GM12878 (cell line): Measurements from ENCODE around the gene PPL.

Experiments
- ATF2 ChIP-seq: IDR thresholded peaks from 2 replicates; pipeline ENCODE4 v1.6.1; 2012; ENCODE audit warnings: low read length, inconsistent platforms
- BRCA1 ChIP-seq: IDR thresholded peaks from 2 replicates; pipeline ENCODE4 v1.6.1; 2011; ENCODE audit warnings: low read depth, low read length, improper control_type of control experiment
- CHD2 ChIP-seq: IDR thresholded peaks from 2 replicates; pipeline ENCODE4 v1.6.1; 2011; ENCODE audit warnings: low read depth, low read length, improper control_type of control experiment, borderline replicate concordance
- CTCF ChIP-seq, 3 experiments: IDR thresholded peaks in 2 of 3; conservative IDR thresholded peaks in 1 of 3; 2 replicates each; pipeline ENCODE4 v1.5.1; 2011; ENCODE audit warnings: low read depth in 3 of 3, low read length in 3 of 3, mild to moderate bottlenecking in 3 of 3, control low read depth in 2 of 3, moderate library complexity in 2 of 3, inconsistent platforms in 1 of 3, mixed read lengths in 1 of 3; ENCODE audit not compliant: control insufficient read depth in 2 of 3, insufficient read depth in 1 of 3; ENCODE audit errors: extremely low read depth in 1 of 3
- EGR1 ChIP-seq, 2 experiments: IDR thresholded peaks; 1 replicate in 1 of 2; 2 replicates in 1 of 2; pipeline ENCODE4 v1.6.1; 2011 to 2012; ENCODE audit warnings: low read depth in 2 of 2, low read length in 2 of 2, borderline replicate concordance in 1 of 2, mild to moderate bottlenecking in 1 of 2, moderate library complexity in 1 of 2
- GABPA ChIP-seq: IDR thresholded peaks from 2 replicates; pipeline ENCODE4 v1.6.1; 2014; ENCODE audit warnings: antibody characterized with exemption, low read depth, mild to moderate bottlenecking, inconsistent platforms
- MYC ChIP-seq: IDR thresholded peaks from 2 replicates; pipeline ENCODE4 v1.6.1; 2011; ENCODE audit warnings: mild to moderate bottlenecking, low read length, moderate library complexity, inconsistent platforms; ENCODE audit not compliant: insufficient read depth, insufficient replicate concordance, insufficient read length, severe bottlenecking
- RAD21 ChIP-seq: IDR thresholded peaks from 2 replicates; pipeline ENCODE4 v1.6.1; 2011; ENCODE audit warnings: mild to moderate bottlenecking, low read depth, low read length, moderate library complexity; ENCODE audit not compliant: insufficient read depth
- REST ChIP-seq: IDR thresholded peaks from 2 replicates; pipeline ENCODE4 v1.6.1; 2012; ENCODE audit warnings: mild to moderate bottlenecking, low read depth, low read length
- TCF12 ChIP-seq: IDR thresholded peaks from 2 replicates; pipeline ENCODE4 v1.6.1; 2011; ENCODE audit warnings: low read depth, mild to moderate bottlenecking, low read length
- USF2 ChIP-seq: IDR thresholded peaks from 2 replicates; pipeline ENCODE4 v1.6.1; 2011; ENCODE audit warnings: low read depth, low read length, improper control_type of control experiment, borderline replicate concordance
- ZNF384 ChIP-seq: IDR thresholded peaks from 2 replicates; pipeline ENCODE4 v1.6.1; 2012; ENCODE audit warnings: low read depth, mild to moderate bottlenecking, low read length, improper control_type of control experiment, borderline replicate concordance

GRCh38 chr16:4871071-4871470 is 65.9 kb downstream of the PPL start:
- TF ChIP-seq CTCF (IDR thresholded peaks at IDR 0.05 in 2 of 3, conservative IDR thresholded peaks at IDR 0.05 in 1 of 3; ENCODE audit: control insufficient read depth in 2 of 3, extremely low read depth in 1 of 3, insufficient read depth in 1 of 3, low read depth in 3 of 3, low read length in 3 of 3) (no peak), ATF2 (no peak), EGR1 (IDR thresholded peaks at IDR 0.05; ENCODE audit: borderline replicate concordance in 1 of 2, low read depth in 2 of 2, low read length in 2 of 2) (no peak), CHD2 (no peak), MYC (no peak), RAD21 (no peak), GABPA (no peak), TCF12 (no peak), ZNF384 (no peak), BRCA1 (no peak), USF2 (no peak), REST (no peak)
